ENCODE results near the gene ABHD15. TPM values are rescaled to one million over a fixed set of nuclear protein-coding genes. Genes with fewer than 3 reads are reported as not detected.

The ABHD15 gene, protein sequence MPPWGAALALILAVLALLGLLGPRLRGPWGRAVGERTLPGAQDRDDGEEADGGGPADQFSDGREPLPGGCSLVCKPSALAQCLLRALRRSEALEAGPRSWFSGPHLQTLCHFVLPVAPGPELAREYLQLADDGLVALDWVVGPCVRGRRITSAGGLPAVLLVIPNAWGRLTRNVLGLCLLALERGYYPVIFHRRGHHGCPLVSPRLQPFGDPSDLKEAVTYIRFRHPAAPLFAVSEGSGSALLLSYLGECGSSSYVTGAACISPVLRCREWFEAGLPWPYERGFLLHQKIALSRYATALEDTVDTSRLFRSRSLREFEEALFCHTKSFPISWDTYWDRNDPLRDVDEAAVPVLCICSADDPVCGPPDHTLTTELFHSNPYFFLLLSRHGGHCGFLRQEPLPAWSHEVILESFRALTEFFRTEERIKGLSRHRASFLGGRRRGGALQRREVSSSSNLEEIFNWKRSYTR
- polyA plus RNA-seq (2013, experiment 1 of 4), result 2.0 TPM
- polyA plus RNA-seq (2013, experiment 2 of 4), result 1.3 TPM
- polyA plus RNA-seq (2013, experiment 3 of 4), result 1.1 TPM
- 1.3 TPM for polyA plus RNA-seq (2013, experiment 4 of 4)

DNA sequence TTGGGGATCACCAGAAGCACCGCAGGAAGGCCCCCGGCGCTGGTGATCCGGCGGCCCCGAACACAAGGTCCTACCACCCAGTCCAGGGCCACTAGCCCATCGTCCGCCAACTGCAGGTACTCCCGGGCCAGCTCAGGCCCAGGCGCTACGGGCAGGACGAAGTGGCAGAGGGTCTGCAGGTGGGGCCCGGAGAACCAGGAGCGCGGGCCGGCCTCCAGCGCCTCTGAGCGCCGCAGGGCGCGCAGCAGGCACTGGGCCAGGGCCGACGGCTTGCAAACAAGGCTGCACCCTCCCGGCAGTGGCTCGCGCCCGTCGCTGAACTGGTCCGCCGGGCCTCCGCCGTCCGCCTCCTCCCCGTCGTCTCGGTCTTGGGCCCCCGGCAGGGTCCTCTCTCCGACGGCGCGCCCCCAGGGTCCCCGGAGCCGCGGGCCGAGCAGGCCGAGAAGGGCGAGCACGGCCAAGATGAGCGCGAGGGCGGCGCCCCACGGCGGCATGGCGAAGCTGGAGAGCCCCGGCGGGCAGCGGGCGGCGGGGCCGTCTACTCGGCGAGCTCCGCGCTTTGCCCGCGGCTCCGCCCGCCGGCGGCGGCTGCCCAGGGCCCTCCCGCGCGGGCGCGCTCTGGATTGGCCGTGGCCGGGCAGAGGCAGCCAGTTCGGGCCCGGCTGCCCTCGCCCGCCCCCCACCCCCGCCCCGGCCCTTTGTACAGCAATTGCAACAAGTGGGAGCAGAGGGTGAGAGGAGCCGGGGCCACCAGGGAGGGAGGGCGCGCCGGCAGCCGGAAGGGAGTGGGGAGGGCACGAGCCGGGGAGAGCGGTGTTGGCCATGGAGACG is at the start of gene ABHD15:
Gene ABHD15 (minus strand): TSS at position 565 of the 831 bp plus-strand sequence. CDS start 71 bp downstream, at position 494.
- WGBS, 2 experiments, result 2% methylated on average over 94 of the region's 94 CpGs
- H3K4me1 ChIP-seq (ENCODE audit: control insufficient read depth, insufficient read depth, low read length), result peaks cover 9% of the 10 kb centered on the region
- no peak within 1 kb of the TSS for H3K27ac ChIP-seq (ENCODE audit: insufficient read depth, low read depth, low read length, poor library complexity, severe bottlenecking)
- H3K27me3 ChIP-seq (ENCODE audit: control insufficient read depth, insufficient read depth, low read length, poor library complexity, severe bottlenecking), result peaks cover 56% of the 10 kb centered on the region
- H3K9me3 ChIP-seq (ENCODE audit: control insufficient read depth, low read length), result no peaks in the 10 kb centered on the region
- H3K36me3 ChIP-seq (ENCODE audit: control insufficient read depth, insufficient read depth, low read length), result no peaks in the 10 kb centered on the region
- peak within 1 kb of the TSS; percentile 87 for H3K4me3 ChIP-seq (ENCODE audit: insufficient read depth, low read depth, low read length)

DNA sequence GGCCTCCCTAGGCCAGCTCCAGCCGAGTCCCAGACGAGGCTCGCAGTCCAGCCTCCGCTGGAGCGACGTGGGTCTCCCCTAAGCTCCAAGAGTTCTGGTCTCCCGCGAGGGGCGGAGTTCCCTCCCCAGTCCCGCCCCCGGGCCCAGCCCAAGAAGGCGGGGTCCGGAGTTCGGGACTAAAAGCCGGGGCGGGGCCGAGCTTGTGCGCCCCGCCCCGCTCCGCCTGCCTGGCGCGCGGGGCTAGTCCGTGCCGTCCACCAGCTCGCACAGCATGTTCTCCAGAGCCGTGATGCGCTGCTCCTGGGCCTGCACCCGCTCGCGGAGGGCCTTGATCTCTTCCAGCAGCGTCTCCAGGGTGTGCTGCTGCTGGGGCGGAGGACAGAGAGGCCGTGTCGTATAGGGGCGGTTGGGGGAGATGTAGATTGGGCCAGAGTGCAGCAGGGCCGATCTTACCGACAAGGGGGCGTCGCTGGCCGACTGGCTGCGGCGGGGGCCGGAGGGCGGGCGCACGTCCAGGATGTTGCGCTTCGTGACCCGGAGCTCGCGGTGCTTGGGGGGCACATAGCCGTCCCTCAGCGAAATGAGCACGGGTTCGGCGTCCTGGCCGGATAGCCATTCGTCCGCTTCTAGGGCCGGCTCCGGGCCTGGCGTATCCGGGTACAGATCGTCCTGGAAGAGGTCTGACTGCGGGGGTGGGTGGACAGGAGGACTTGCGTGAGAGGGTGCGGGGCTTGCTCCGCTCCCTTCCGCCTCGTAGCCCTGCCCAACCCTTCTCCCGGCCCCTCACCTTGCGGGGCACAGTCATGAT is 48.9 kb upstream of the ABHD15 start:
- whole genome bisulfite sequencing, 2 experiments, result 3% methylated on average over 74 of the region's 74 CpGs
- Histone ChIP-seq H3K4me1 (ENCODE audit: control insufficient read depth, insufficient read depth, low read length) (peaks cover 32% of the 10 kb centered on the region), H3K27me3 (ENCODE audit: control insufficient read depth, insufficient read depth, low read length, poor library complexity, severe bottlenecking) (peaks cover 70% of the 10 kb centered on the region)

GRCh38 chr17:29615048-29615385 is 48.2 kb upstream of the ABHD15 start:
- Histone ChIP-seq H3K27ac (ENCODE audit: insufficient read depth, low read depth, low read length, poor library complexity, severe bottlenecking) (no peak overlapping the region), H3K4me1 (ENCODE audit: control insufficient read depth, insufficient read depth, low read length) (peaks cover 28% of the 10 kb centered on the region), H3K9me3 (ENCODE audit: control insufficient read depth, low read length) (no peaks in the 10 kb centered on the region), H3K36me3 (ENCODE audit: control insufficient read depth, insufficient read depth, low read length) (no peaks in the 10 kb centered on the region), H3K27me3 (ENCODE audit: control insufficient read depth, insufficient read depth, low read length, poor library complexity, severe bottlenecking) (peaks cover 69% of the 10 kb centered on the region), H3K4me3 (ENCODE audit: insufficient read depth, low read depth, low read length) (peak overlapping the region; percentile 29)
- WGBS, 2 experiments, result 70 to 72% methylated on average over 15 of the region's 15 CpGs

More for the DNA sequence above, 48.9 kb upstream of the ABHD15 start:
- H3K9me3 ChIP-seq (ENCODE audit: control insufficient read depth, low read length), result no peaks in the 10 kb centered on the region
- no peak overlapping the region for H3K27ac ChIP-seq (ENCODE audit: insufficient read depth, low read depth, low read length, poor library complexity, severe bottlenecking)
- H3K4me3 ChIP-seq (ENCODE audit: insufficient read depth, low read depth, low read length), result peak overlapping the region; percentile 29
- H3K36me3 ChIP-seq (ENCODE audit: control insufficient read depth, insufficient read depth, low read length), result no peaks in the 10 kb centered on the region

- no peak overlapping the region for H3K4me3 ChIP-seq (ENCODE audit: insufficient read depth, low read depth, low read length)
- peaks cover 28% of the 10 kb centered on the region for H3K4me1 ChIP-seq (ENCODE audit: control insufficient read depth, insufficient read depth, low read length)
- no peaks in the 10 kb centered on the region for H3K9me3 ChIP-seq (ENCODE audit: control insufficient read depth, low read length)
- H3K27me3 ChIP-seq (ENCODE audit: control insufficient read depth, insufficient read depth, low read length, poor library complexity, severe bottlenecking), result peaks cover 69% of the 10 kb centered on the region
- no peaks in the 10 kb centered on the region for H3K36me3 ChIP-seq (ENCODE audit: control insufficient read depth, insufficient read depth, low read length)
- WGBS, 2 experiments, result 72 to 73% methylated on average over 15 to 16 of the region's 16 CpGs
- no peak overlapping the region for H3K27ac ChIP-seq (ENCODE audit: insufficient read depth, low read depth, low read length, poor library complexity, severe bottlenecking)
Observed at GRCh38 chr17:29614349-29615047, 47.7 kb upstream of the ABHD15 start.

- Histone ChIP-seq H3K9me3 (ENCODE audit: control insufficient read depth, low read length) (no peaks in the 10 kb centered on the region), H3K27ac (ENCODE audit: insufficient read depth, low read depth, low read length, poor library complexity, severe bottlenecking) (no peak overlapping the region), H3K4me1 (ENCODE audit: control insufficient read depth, insufficient read depth, low read length) (peaks cover 28% of the 10 kb centered on the region), H3K27me3 (ENCODE audit: control insufficient read depth, insufficient read depth, low read length, poor library complexity, severe bottlenecking) (peaks cover 62% of the 10 kb centered on the region), H3K36me3 (ENCODE audit: control insufficient read depth, insufficient read depth, low read length) (no peaks in the 10 kb centered on the region), H3K4me3 (ENCODE audit: insufficient read depth, low read depth, low read length) (no peak overlapping the region)
- WGBS, 2 experiments, result 40 to 41% methylated on average over 13 of the region's 13 CpGs
Observed at GRCh38 chr17:29613856-29614255, 47.0 kb upstream of the ABHD15 start.

DNA sequence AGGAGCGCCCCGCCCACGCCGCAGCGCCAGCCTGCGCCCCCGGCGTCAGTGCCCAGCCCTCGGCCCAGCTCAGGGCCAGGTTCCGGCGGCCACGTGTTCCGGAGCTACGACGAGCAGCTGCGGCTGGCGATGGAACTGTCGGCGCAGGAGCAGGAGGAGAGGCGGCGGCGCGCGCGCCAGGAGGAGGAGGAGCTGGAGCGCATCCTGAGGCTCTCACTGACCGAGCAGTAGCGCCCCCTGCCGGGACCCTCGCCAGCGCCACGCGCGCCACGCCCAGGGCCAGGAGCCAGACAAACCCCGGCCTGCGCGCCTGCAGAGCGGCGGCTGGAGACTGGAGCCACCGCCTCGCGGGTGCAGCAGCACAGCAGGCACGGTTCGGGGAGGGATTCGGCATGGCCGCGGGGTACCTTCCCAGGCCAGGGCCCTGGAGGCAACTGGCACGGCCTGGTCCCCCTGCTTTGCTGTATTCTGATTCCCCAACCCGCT is 46.6 kb upstream of the ABHD15 start:
- Histone ChIP-seq H3K4me1 (ENCODE audit: control insufficient read depth, insufficient read depth, low read length) (peaks cover 28% of the 10 kb centered on the region), H3K9me3 (ENCODE audit: control insufficient read depth, low read length) (no peaks in the 10 kb centered on the region), H3K27ac (ENCODE audit: insufficient read depth, low read depth, low read length, poor library complexity, severe bottlenecking) (no peak overlapping the region), H3K4me3 (ENCODE audit: insufficient read depth, low read depth, low read length) (no peak overlapping the region), H3K36me3 (ENCODE audit: control insufficient read depth, insufficient read depth, low read length) (no peaks in the 10 kb centered on the region), H3K27me3 (ENCODE audit: control insufficient read depth, insufficient read depth, low read length, poor library complexity, severe bottlenecking) (peaks cover 58% of the 10 kb centered on the region)
- 6 to 7% methylated on average over 50 of the region's 50 CpGs for WGBS, 2 experiments

DNA sequence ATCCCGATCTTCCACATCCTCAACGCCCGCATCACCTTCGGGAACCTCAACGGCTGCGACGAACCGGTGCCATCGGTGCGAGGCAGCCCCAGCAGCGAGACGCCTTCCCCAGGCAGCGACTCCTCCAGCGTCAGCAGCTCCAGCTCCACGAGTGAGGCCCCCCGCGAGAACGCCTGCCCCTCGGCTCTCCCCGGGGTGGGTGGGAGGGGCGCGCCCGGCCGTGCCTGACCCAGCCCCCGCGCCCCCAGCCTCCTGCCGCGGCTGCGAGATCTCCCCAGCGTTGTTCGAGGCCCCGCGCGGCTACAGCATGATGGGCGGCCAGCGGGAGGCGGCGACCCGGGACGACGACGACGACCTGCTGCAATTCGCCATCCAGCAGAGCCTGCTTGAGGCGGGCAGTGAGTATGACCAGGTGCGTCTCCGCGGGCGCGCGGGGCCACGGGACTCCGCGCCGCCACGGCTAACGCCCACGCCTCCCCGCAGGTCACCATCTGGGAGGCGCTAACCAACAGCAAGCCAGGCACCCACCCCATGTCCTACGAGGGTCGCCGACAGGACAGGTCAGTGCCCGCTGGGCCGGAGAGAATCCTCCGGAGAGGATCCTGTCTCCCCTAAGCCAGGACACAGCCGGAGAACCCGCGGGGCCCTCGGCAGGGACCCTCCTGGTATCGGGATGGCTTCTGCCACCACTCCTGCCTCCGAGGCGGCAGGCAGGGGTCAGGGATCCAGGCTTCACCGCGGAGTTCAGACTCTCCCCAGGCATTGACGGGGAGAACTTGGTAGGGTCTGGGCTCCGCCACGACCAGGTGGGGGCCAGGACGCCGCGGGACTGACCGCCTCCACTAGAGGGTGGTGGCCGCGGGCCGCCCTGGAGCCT is 45.8 kb upstream of the ABHD15 start:
- 92% methylated on average over 85 of the region's 85 CpGs for WGBS, 2 experiments
- Histone ChIP-seq H3K4me1 (ENCODE audit: control insufficient read depth, insufficient read depth, low read length) (peaks cover 28% of the 10 kb centered on the region), H3K4me3 (ENCODE audit: insufficient read depth, low read depth, low read length) (no peak overlapping the region), H3K36me3 (ENCODE audit: control insufficient read depth, insufficient read depth, low read length) (no peaks in the 10 kb centered on the region), H3K9me3 (ENCODE audit: control insufficient read depth, low read length) (no peaks in the 10 kb centered on the region), H3K27me3 (ENCODE audit: control insufficient read depth, insufficient read depth, low read length, poor library complexity, severe bottlenecking) (peaks cover 50% of the 10 kb centered on the region), H3K27ac (ENCODE audit: insufficient read depth, low read depth, low read length, poor library complexity, severe bottlenecking) (no peak overlapping the region)

- 96 to 97% methylated on average over 12 of the region's 12 CpGs for WGBS, 2 experiments
Observed at GRCh38 chr17:29612094-29612403, 45.2 kb upstream of the ABHD15 start.

More at GRCh38 chr17:29612094-29612403, 45.2 kb upstream of the ABHD15 start:
- peaks cover 22% of the 10 kb centered on the region for H3K4me1 ChIP-seq (ENCODE audit: control insufficient read depth, insufficient read depth, low read length)
- H3K9me3 ChIP-seq (ENCODE audit: control insufficient read depth, low read length), result no peaks in the 10 kb centered on the region
- no peak overlapping the region for H3K4me3 ChIP-seq (ENCODE audit: insufficient read depth, low read depth, low read length)
- H3K27ac ChIP-seq (ENCODE audit: insufficient read depth, low read depth, low read length, poor library complexity, severe bottlenecking), result no peak overlapping the region
- H3K27me3 ChIP-seq (ENCODE audit: control insufficient read depth, insufficient read depth, low read length, poor library complexity, severe bottlenecking), result peaks cover 44% of the 10 kb centered on the region
- no peaks in the 10 kb centered on the region for H3K36me3 ChIP-seq (ENCODE audit: control insufficient read depth, insufficient read depth, low read length)

Measured in ectodermal cell (in vitro differentiated cells).